Thoracic aorta (tissue), 2 donors: ENCODE results near the gene CELA3B. TPM values are rescaled to one million over a fixed set of nuclear protein-coding genes. Genes with fewer than 3 reads are reported as not detected.
A peak's percentile ranks its signal among the peaks of the same experiment; 100 is the strongest.
"Not testable (repeated sequence)": the region's sequence is repeated elsewhere in the genome, so short reads cannot be mapped to it uniquely, and the experiment has no call there.

Experiments
- ATAC-seq: fragments of 150-250 bp; one replicate; pipeline ENCODE4 v1.8.0; 2017; ENCODE audit warnings: low read depth; ENCODE audit not compliant: insufficient number of reproducible peaks, low FRiP score
- DNase-seq: peaks from one replicate; pipeline ENCODE4 v3.0.0-alpha.2; 2020; ENCODE audit warnings: low spot score
- H3K27ac ChIP-seq, 2 donors: fragments of 200-600 bp; sonication (generic); 1 replicate in 1 of 2; 2 replicates in 1 of 2; pipeline ENCODE4 v1.5.1; 2016; ENCODE audit warnings: mild to moderate bottlenecking in 2 of 2, moderate library complexity in 2 of 2
- H3K27me3 ChIP-seq: fragments of 200-600 bp; sonication (generic); replicated peaks from 2 replicates; pipeline ENCODE4 v1.6.0; 2016; ENCODE audit warnings: mild to moderate bottlenecking; ENCODE audit not compliant: insufficient read depth
- H3K36me3 ChIP-seq: fragments of 200-600 bp; sonication (generic); one replicate; pipeline ENCODE4 v1.5.1; 2016
- H3K4me1 ChIP-seq, 2 donors: fragments of 200-600 bp; sonication (generic); 1 replicate in 1 of 2; 2 replicates in 1 of 2; pipeline versions ENCODE4 v1.5.1 to v1.6.0; 2016; ENCODE audit warnings: low read depth in 2 of 2, mild to moderate bottlenecking in 1 of 2; ENCODE audit not compliant: control insufficient read depth in 1 of 2
- H3K4me3 ChIP-seq: fragments of 200-600 bp; sonication (generic); 2 replicates; pipeline ENCODE4 v1.5.1; 2016; ENCODE audit warnings: mild to moderate bottlenecking
- H3K9me3 ChIP-seq: fragments of 200-600 bp; sonication (generic); 2 replicates; pipeline ENCODE4 v1.5.1; 2016
- CTCF ChIP-seq: fragments of 200-600 bp; sonication (generic); IDR thresholded peaks from one replicate; pipeline ENCODE4 v1.5.1; 2019; ENCODE audit warnings: antibody characterized with exemption
- total RNA-seq, 2 donors: library from RNA; depleted of rRNA; stranded (reverse); fragments of >200 nt; gene quantifications; one replicate each; pipeline versions ENCODE4 v1.1.0 to v1.2.3, GENCODE V29; 2016

CELA3B gene
- total RNA-seq, 2 donors from 2014 or later: 2.0 TPM; not detected in 1

- not testable (repeated sequence) for H3K36me3 ChIP-seq, H3K9me3 ChIP-seq, H3K27ac ChIP-seq, H3K4me3 ChIP-seq, H3K4me1 ChIP-seq, DNase-seq, H3K27me3 ChIP-seq, ATAC-seq
- peak; percentile 17 for TF ChIP-seq CTCF
Measured at GRCh38 chr1:22005261-22006149, 28.7 kb downstream of the CELA3B start.

- not testable (repeated sequence) for H3K27me3 ChIP-seq, H3K9me3 ChIP-seq, DNase-seq, H3K4me1 ChIP-seq, H3K27ac ChIP-seq, H3K36me3 ChIP-seq, ATAC-seq, H3K4me3 ChIP-seq
Measured at GRCh38 chr1:22006736-22007135, 29.9 kb downstream of the CELA3B start.

GRCh38 chr1:22007262-22007661 is 30.4 kb downstream of the CELA3B start:
- H3K9me3 ChIP-seq, ATAC-seq, H3K36me3 ChIP-seq, DNase-seq, H3K27ac ChIP-seq, H3K27me3 ChIP-seq, H3K4me3 ChIP-seq, H3K4me1 ChIP-seq: not testable (repeated sequence)

- H3K27me3 ChIP-seq, ATAC-seq, H3K4me1 ChIP-seq, DNase-seq, H3K9me3 ChIP-seq, H3K27ac ChIP-seq, H3K4me3 ChIP-seq, H3K36me3 ChIP-seq: not testable (repeated sequence)
Measured at GRCh38 chr1:22009566-22009965, 32.7 kb downstream of the CELA3B start.

- not testable (repeated sequence) for H3K27me3 ChIP-seq, ATAC-seq, H3K4me1 ChIP-seq, H3K4me3 ChIP-seq, DNase-seq, H3K36me3 ChIP-seq, H3K9me3 ChIP-seq, H3K27ac ChIP-seq
Measured at GRCh38 chr1:22012752-22013151, 35.9 kb downstream of the CELA3B start.

GRCh38 chr1:22014575-22015206 is 37.9 kb downstream of the CELA3B start:
- not testable (repeated sequence) for DNase-seq, H3K27me3 ChIP-seq, ATAC-seq

GRCh38 chr1:22018583-22019559 is 42.0 kb downstream of the CELA3B start:
- no peak for TF ChIP-seq CTCF
- Histone ChIP-seq H3K27ac (peak overlapping the region in 1 of 2 donors; percentile 7), H3K4me1 (no peaks in the 10 kb centered on the region), H3K4me3 (no peak overlapping the region), H3K27me3 (no peaks in the 10 kb centered on the region), H3K9me3 (no peaks in the 10 kb centered on the region), H3K36me3 (no peaks in the 10 kb centered on the region)
- no peak for ATAC-seq
- no peak for DNase-seq

More at GRCh38 chr1:22014575-22015206, 37.9 kb downstream of the CELA3B start:
- H3K9me3 ChIP-seq, H3K27ac ChIP-seq, H3K36me3 ChIP-seq, H3K4me3 ChIP-seq, H3K4me1 ChIP-seq: not testable (repeated sequence)
